Gastroesophageal sphincter (tissue), 4 donors: ENCODE measurements around the gene TGFA. TPM values are rescaled to one million over a fixed set of nuclear protein-coding genes. Genes with fewer than 3 reads are reported as not detected.

Experiments
- ATAC-seq: fragments of 150-250 bp; one replicate; pipeline ENCODE4 v1.9.1; 2016; ENCODE audit warnings: mild to moderate bottlenecking, moderate library complexity
- H3K27ac ChIP-seq, 4 donors: fragments of 200-600 bp; sonication (generic) in 3 of 4; 1 replicate in 3 of 4; 2 replicates in 1 of 4; pipeline ENCODE4 v1.5.1; 2016 to 2019
- H3K27me3 ChIP-seq: fragments of 200-600 bp; sonication (generic); one replicate; pipeline ENCODE4 v1.5.1; 2019
- H3K36me3 ChIP-seq, 2 donors: fragments of 200-600 bp; sonication (generic); one replicate each; pipeline ENCODE4 v1.5.1; 2019; ENCODE audit warnings: control low read depth in 1 of 2
- H3K4me1 ChIP-seq, 3 donors: fragments of 200-600 bp; sonication (generic); 1 replicate in 2 of 3; 2 replicates in 1 of 3; pipeline ENCODE4 v1.5.1; 2016 to 2019; ENCODE audit warnings: control low read depth in 2 of 3
- H3K4me3 ChIP-seq, 2 donors: fragments of 200-600 bp; sonication (generic); one replicate each; pipeline ENCODE4 v1.5.1; 2019; ENCODE audit warnings: mild to moderate bottlenecking in 1 of 2, moderate library complexity in 1 of 2
- H3K9me3 ChIP-seq, 3 donors: fragments of 200-600 bp; sonication (generic); one replicate each; pipeline ENCODE4 v1.5.1; 2017 to 2019; ENCODE audit warnings: control low read depth in 2 of 3
- CTCF ChIP-seq, 4 experiments: fragments of 200-600 bp in 2 of 4; fragments of 450-650 bp in 2 of 4; sonication (generic) in 1 of 4; IDR thresholded peaks; one replicate each; pipeline ENCODE4 v1.5.1; 2017 to 2019; ENCODE audit warnings: antibody characterized with exemption in 4 of 4, mild to moderate bottlenecking in 2 of 4, moderate library complexity in 2 of 4
- EP300 ChIP-seq: sonication (generic); formaldehyde crosslinking; IDR thresholded peaks from one replicate; pipeline ENCODE4 v1.6.1; 2017; ENCODE audit warnings: antibody characterized with exemption, mild to moderate bottlenecking
- POLR2A ChIP-seq, 2 donors: fragments of 450-650 bp; IDR thresholded peaks; one replicate each; pipeline ENCODE4 v1.6.1; 2017; ENCODE audit warnings: antibody characterized with exemption in 2 of 2, mild to moderate bottlenecking in 2 of 2, moderate library complexity in 1 of 2
- POLR2AphosphoS5 ChIP-seq: sonication (generic); formaldehyde crosslinking; IDR thresholded peaks from one replicate; pipeline ENCODE4 v1.6.1; 2017; ENCODE audit warnings: antibody characterized with exemption
- WGBS, 2 donors: methylation state at CpG; one replicate each; pipeline ENCODE4 v1.1.5; 2018; ENCODE audit warnings: low coverage in 1 of 2; 5-methylcytosine and 5-hydroxymethylcytosine counted together
- total RNA-seq, 4 donors: library from RNA; depleted of rRNA; stranded (reverse); fragments of >200 nt; gene quantifications; one replicate each; pipeline ENCODE4 v1.1.0, GENCODE V29; 2016

The TGFA gene
- total RNA-seq, 4 donors from 2014 or later, result 0.31 to 5.0 (median 1.6) TPM

DNA sequence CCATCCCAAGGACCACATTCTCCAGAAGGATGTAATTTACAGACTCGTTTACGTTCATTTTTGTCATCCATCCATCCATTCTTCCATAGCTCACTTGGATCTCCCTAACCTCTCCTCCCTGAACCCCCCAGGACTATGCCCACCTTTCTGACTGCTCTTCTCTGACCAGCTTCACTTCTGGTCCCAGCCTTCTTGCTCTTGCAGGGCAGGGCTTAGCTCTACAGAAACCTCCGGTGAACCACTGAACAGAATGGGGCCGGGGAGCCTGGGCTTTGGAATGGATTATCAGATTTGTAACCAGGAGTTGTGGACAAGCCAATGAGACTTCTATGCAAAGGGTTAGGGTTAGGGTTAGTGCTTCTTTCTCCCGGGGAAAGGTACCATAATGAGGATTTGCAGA lies 95.0 kb downstream of the TGFA start:
- Histone ChIP-seq H3K4me3 (no peak overlapping the region), H3K27me3 (no peaks in the 10 kb centered on the region), H3K36me3 (no peaks in the 10 kb centered on the region), H3K27ac (no peak overlapping the region), H3K9me3 (no peaks in the 10 kb centered on the region), H3K4me1 (no peaks in the 10 kb centered on the region)
- WGBS, 2 donors, result 77 to 96% methylated on average over 2 to 5 of the region's 5 CpGs
- TF ChIP-seq EP300 (no peak), POLR2A (IDR thresholded peaks at IDR 0.05) (no peak), POLR2AphosphoS5 (no peak), CTCF (IDR thresholded peaks at IDR 0.05) (no peak)
- no peak for ATAC-seq

DNA sequence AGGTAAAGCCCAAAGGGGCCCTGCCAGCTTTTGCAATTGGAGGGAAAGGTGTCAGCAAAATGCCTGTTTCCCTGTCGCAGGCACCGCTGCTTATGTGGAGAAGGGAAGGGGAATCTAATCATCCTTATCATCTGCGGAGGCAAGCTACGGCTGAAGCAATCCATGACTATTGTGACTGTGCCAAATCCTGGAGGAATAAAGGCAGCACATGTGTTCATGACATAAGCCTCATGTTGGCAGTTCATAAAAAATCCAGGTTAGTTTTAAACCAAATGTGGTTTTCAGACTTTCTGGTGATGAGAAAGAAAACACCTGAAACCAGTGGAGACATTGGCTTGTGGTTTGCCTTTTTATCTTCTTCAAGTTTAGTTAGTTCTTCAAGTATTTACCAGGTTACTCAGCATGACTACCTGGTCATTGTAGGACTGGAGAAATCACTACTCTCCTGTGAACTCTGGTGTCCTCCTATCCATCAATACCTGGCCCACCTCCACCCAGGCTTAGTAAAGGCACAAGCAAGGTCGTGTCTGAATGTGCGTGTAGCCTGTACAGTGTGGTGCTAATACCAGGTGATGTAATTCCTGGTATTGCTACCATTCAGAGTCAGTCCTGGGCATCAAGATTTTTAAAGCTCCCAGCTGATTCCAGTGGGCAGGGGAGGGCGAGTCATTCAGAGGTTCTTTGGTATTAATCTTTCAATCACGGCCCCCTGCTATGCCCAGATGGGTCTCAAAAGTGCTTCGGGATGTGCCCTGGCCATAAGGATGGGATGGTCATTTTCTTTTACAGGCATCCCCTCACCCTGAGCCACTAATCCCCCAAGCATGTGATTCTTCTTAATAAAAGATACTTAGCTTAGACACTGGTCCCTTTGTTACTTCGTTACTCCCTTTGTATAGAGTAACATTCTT lies 96.8 kb downstream of the TGFA start:
- no peak for TF ChIP-seq POLR2A (IDR thresholded peaks at IDR 0.05)
- TF ChIP-seq CTCF (IDR thresholded peaks at IDR 0.05), result no peak
- TF ChIP-seq EP300, result no peak
- TF ChIP-seq POLR2AphosphoS5, result no peak
- H3K27me3 ChIP-seq, result no peaks in the 10 kb centered on the region
- 63 to 64% methylated on average over 5 to 10 of the region's 10 CpGs for whole genome bisulfite sequencing, 2 donors
- no peaks in the 10 kb centered on the region for H3K9me3 ChIP-seq
- no peak for ATAC-seq
- H3K36me3 ChIP-seq, result no peaks in the 10 kb centered on the region
- no peaks in the 10 kb centered on the region for H3K4me1 ChIP-seq
- H3K27ac ChIP-seq, result no peak overlapping the region
- H3K4me3 ChIP-seq, result no peak overlapping the region

DNA sequence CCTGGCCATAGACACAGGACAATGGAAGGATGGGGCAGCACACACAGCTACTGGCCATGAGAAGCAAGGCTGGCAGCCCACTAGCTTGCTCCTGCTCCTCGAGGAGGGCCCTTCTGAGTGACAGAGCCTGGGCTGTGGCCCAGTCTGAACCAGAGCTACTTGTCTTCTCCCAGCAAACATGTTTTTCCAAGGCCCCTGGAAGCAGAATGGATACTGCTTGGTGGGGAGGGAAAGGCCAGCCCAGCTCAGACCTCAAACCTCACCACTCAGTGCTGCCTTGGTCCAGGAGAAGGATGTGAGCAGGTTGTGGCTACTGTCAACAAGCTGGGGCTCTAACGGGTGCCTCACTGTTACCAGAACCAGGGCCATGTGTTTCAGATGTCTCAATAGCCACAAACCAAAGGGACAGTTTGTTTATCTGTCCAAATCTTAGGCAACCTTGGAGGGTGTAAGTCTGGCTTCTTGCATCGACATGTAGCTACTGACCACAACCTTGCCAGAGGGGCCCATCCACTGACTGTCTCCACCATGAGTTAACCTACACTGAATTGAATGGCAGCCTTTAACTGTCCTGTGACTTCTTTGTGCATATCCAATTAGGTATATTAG lies 98.6 kb downstream of the TGFA start:
- no peaks in the 10 kb centered on the region for H3K27me3 ChIP-seq
- H3K4me3 ChIP-seq, result no peak overlapping the region
- TF ChIP-seq EP300, result no peak
- TF ChIP-seq POLR2A (IDR thresholded peaks at IDR 0.05), result no peak
- TF ChIP-seq POLR2AphosphoS5, result no peak
- no peak for TF ChIP-seq CTCF (IDR thresholded peaks at IDR 0.05)
- H3K4me1 ChIP-seq, result no peaks in the 10 kb centered on the region
- WGBS, 2 donors, result 86 to 100% methylated on average over 1 of the region's 3 CpGs
- no peaks in the 10 kb centered on the region for H3K9me3 ChIP-seq
- no peak for ATAC-seq
- H3K36me3 ChIP-seq, result no peaks in the 10 kb centered on the region
- H3K27ac ChIP-seq, result no peak overlapping the region

GRCh38 chr2:70450641-70451250 lies 102.9 kb downstream of the TGFA start:
- WGBS, 2 donors, result 90% methylated on average over 3 to 4 of the region's 7 CpGs
- ATAC-seq, result no peak
- no peak overlapping the region for H3K27ac ChIP-seq

More at GRCh38 chr2:70450641-70451250, 102.9 kb downstream of the TGFA start:
- no peak overlapping the region for H3K4me3 ChIP-seq
- H3K36me3 ChIP-seq, result no peaks in the 10 kb centered on the region
- H3K9me3 ChIP-seq, result no peaks in the 10 kb centered on the region
- H3K27me3 ChIP-seq, result no peaks in the 10 kb centered on the region
- TF ChIP-seq CTCF (IDR thresholded peaks at IDR 0.05) (no peak), POLR2AphosphoS5 (no peak), POLR2A (IDR thresholded peaks at IDR 0.05) (no peak), EP300 (no peak)
- no peaks in the 10 kb centered on the region for H3K4me1 ChIP-seq
